ENCODE data around the gene RTEL1. TPM values are rescaled to one million over a fixed set of nuclear protein-coding genes. Genes with fewer than 3 reads are reported as not detected.
"Not testable (repeated sequence)": the region's sequence is repeated elsewhere in the genome, so short reads cannot be mapped to it uniquely, and the experiment has no call there.

The RTEL1 gene
- total RNA-seq, 3 donors from 2014 or later = 50.6 to 67.7 (median 62.3) TPM

DNA sequence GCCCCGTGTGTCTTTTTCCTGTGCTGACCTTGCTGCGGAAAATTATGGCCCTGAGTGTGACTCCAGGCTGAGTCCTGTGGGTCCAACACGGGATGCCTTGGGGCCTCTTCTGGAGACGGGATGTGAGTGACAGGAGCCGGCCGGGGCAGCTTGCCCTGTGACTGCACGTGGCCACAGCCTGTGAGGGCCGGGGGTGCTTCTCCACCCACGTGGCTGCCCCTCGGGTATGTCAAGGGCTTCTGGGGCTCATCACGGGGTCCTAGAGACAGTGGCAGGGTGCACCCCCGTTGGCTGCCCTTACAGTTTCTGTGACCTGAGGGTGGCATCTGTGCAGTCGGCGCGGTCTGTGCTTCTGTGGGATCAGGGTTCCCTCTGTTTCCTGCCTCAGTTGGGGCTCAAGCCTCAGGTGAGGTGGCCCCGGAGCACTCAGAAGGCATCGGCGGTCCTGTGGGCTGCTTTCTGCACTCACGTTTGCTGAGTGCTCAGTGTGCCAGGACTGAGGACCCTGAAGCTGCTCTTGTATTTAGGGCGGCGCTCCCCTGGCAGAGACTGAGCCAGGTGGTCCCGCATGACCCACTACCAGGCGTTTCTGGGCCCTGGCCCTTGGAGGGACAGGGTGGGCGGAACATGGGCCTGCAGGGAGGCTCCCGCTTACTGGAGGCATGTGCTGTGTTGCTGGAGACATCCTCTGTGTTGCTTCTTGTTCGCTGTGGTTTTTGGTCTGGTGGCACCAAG lies 5.4 kb downstream of the RTEL1 start:
- H3K4me3 Mint-ChIP-seq = no peak overlapping the region
- ATAC-seq = no peak

GRCh38 chr20:63664143-63664851 lies 6.2 kb downstream of the RTEL1 start:
- no peak for DNase-seq
- no peak for ATAC-seq
- Mint-ChIP-seq H3K9me3 (no peaks in the 10 kb centered on the region), H3K27me3 (ENCODE audit: low read depth) (no peaks in the 10 kb centered on the region), H3K4me1 (ENCODE audit: low read depth) (peaks cover 4% of the 10 kb centered on the region), H3K4me3 (no peak overlapping the region), H3K36me3 (ENCODE audit: insufficient read depth) (peaks cover 19% of the 10 kb centered on the region)

More for the DNA sequence above, 5.4 kb downstream of the RTEL1 start:
- Mint-ChIP-seq H3K4me1 (ENCODE audit: low read depth) (peaks cover 7% of the 10 kb centered on the region), H3K27me3 (ENCODE audit: low read depth) (no peaks in the 10 kb centered on the region), H3K9me3 (no peaks in the 10 kb centered on the region), H3K36me3 (ENCODE audit: insufficient read depth) (peaks cover 19% of the 10 kb centered on the region)
- no peak for DNase-seq

- H3K27me3 Mint-ChIP-seq (ENCODE audit: low read depth) = no peaks in the 10 kb centered on the region
- no peaks in the 10 kb centered on the region for H3K4me1 Mint-ChIP-seq (ENCODE audit: low read depth)
- H3K9me3 Mint-ChIP-seq = no peaks in the 10 kb centered on the region
- DNase-seq (no peak), ATAC-seq (no peak)
- H3K36me3 Mint-ChIP-seq (ENCODE audit: insufficient read depth) = peaks cover 19% of the 10 kb centered on the region
- H3K4me3 Mint-ChIP-seq = no peak overlapping the region
Observed at GRCh38 chr20:63664861-63665594, 6.9 kb downstream of the RTEL1 start.

DNA sequence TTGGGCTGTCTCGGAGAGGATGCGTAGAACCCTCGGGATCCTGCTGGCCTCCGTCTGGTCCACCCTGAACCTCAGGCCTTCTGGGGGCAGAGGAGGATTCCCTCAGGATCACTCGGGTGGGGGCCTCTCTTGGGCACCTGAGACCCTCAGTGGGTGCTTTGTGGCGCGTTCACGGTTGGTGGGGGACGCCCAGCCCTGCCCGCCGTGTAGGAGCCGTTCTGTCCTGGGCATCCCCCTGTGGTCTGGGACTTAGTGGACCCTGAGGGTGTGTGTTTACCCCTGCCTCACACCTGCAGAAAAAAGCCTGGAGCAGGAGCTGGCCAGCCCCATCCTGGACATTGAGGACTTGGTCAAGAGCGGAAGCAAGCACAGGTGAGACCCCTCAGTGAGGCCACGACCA lies 7.6 kb downstream of the RTEL1 start:
- Mint-ChIP-seq H3K36me3 (ENCODE audit: insufficient read depth) (peaks cover 22% of the 10 kb centered on the region), H3K4me3 (no peak overlapping the region), H3K4me1 (ENCODE audit: low read depth) (no peaks in the 10 kb centered on the region), H3K9me3 (no peaks in the 10 kb centered on the region), H3K27me3 (ENCODE audit: low read depth) (no peaks in the 10 kb centered on the region)
- no peak for DNase-seq
- ATAC-seq = no peak

GRCh38 chr20:63667858-63668257 lies 9.7 kb downstream of the RTEL1 start:
- DNase-seq (no peak), ATAC-seq (no peak)
- H3K9me3 Mint-ChIP-seq = no peaks in the 10 kb centered on the region
- H3K27me3 Mint-ChIP-seq (ENCODE audit: low read depth) = no peaks in the 10 kb centered on the region
- H3K36me3 Mint-ChIP-seq (ENCODE audit: insufficient read depth) = peaks cover 20% of the 10 kb centered on the region
- H3K4me3 Mint-ChIP-seq = no peak overlapping the region
- no peaks in the 10 kb centered on the region for H3K4me1 Mint-ChIP-seq (ENCODE audit: low read depth)

DNA sequence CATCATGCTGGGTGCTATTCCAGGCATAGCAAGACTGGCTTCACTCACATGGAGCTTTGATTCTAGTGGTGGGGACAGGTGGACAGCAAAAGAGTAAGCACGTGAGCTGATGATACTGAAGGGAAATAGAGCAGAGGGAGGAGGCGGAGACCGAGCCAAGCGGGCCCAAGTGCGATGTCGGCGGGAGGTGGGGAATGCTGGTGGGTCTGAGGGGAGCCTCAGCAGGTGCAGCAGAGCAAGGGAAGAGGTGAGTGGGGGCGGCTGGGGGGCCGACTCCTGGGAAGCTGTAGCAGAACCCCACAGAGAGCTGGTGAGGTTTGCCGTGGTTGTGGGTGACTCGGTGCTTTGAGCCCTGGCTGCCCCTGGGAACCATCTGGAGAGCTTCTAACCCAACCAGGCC lies 10.2 kb downstream of the RTEL1 start:
- Mint-ChIP-seq H3K4me1 (ENCODE audit: low read depth) (no peaks in the 10 kb centered on the region), H3K36me3 (ENCODE audit: insufficient read depth) (peaks cover 20% of the 10 kb centered on the region), H3K9me3 (no peaks in the 10 kb centered on the region), H3K27me3 (ENCODE audit: low read depth) (no peaks in the 10 kb centered on the region), H3K4me3 (no peak overlapping the region)
- ATAC-seq = no peak
- no peak for DNase-seq

DNA sequence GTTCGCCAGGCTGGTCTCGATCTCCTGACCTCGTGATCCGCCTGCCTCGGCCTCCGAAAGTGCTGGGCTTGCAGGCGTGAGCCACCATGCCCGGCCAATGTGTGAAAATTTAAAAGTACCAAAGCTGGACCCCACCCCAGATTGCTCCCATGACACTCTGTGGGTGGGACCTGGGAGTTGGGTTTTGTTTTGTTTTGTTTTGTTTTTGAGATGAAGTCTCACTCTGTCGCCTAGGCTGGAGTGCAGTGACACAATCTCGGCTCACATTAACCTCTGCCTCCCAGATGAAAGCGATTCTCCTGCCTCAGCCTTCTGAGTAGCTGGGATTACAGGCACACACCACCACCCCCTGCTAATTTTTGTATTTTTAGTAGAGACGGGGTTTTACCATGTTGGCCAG lies 13.6 kb downstream of the RTEL1 start:
- H3K27me3 Mint-ChIP-seq (ENCODE audit: low read depth); ATAC-seq; H3K4me1 Mint-ChIP-seq (ENCODE audit: low read depth); DNase-seq; H3K4me3 Mint-ChIP-seq; H3K9me3 Mint-ChIP-seq: not testable (repeated sequence)
- peaks cover 14% of the 10 kb centered on the region for H3K36me3 Mint-ChIP-seq (ENCODE audit: insufficient read depth)

GRCh38 chr20:63672666-63673065 lies 14.6 kb downstream of the RTEL1 start:
- no peaks in the 10 kb centered on the region for H3K4me1 Mint-ChIP-seq (ENCODE audit: low read depth)
- H3K4me3 Mint-ChIP-seq = no peak overlapping the region
- ATAC-seq (no peak), DNase-seq (no peak)
- peaks cover 15% of the 10 kb centered on the region for H3K36me3 Mint-ChIP-seq (ENCODE audit: insufficient read depth)
- no peaks in the 10 kb centered on the region for H3K27me3 Mint-ChIP-seq (ENCODE audit: low read depth)
- no peaks in the 10 kb centered on the region for H3K9me3 Mint-ChIP-seq

DNA sequence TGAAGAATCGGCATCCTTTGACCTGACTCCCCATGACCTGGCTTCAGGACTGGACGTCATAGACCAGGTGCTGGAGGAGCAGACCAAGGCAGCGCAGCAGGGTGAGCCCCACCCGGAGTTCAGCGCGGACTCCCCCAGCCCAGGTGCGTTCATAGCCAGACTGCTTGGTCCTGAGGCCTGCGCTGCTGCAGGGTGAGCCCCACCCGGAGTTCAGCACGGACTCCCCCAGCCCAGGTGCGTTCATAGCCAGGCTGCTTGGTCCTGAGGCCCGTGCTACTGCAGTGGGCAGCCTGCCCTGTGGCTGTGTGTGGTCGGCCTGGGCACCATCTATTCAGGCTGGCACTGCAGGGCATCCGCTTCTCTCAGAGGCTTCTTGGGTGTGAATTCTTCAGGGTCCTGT lies 15.8 kb downstream of the RTEL1 start:
- H3K36me3 Mint-ChIP-seq (ENCODE audit: insufficient read depth) = peaks cover 13% of the 10 kb centered on the region
- no peaks in the 10 kb centered on the region for H3K4me1 Mint-ChIP-seq (ENCODE audit: low read depth)
- H3K27me3 Mint-ChIP-seq (ENCODE audit: low read depth) = no peaks in the 10 kb centered on the region
- DNase-seq (no peak), ATAC-seq (no peak)
- no peaks in the 10 kb centered on the region for H3K9me3 Mint-ChIP-seq
- H3K4me3 Mint-ChIP-seq = no peak overlapping the region

DNA sequence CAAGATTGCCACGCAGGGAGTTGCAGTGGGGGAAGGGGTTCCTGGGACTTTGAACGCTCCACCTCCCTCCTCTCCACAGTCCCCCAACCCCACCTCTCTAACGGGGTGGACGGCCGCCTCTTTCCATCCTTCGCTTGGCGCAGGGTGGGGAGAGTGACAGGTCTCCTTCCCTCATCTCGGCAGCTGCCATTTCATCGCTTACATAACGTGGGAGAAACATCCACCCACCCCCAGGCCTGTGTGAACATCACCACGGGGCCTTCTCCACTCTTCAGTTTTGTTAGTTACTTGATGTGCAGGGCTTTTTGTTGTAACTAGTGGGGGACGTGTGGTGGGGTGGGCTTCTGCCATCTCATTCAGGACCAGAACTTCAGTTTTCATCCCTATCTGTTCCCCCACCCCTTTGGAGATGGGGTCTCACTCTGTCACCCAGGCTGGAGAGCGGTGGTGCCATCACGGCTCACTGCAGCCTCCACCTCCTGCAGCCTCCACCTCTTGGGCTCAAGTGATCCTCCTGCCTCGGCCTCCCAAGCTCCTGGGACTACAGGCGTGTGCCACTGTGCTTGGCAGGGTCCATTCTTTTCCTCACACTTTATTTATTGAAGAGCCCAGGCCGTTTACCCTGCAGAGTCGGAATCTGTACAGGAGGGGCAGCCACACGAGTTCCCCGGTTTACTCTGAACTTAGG lies 17.7 kb downstream of the RTEL1 start:
- DNase-seq (no peak), ATAC-seq (no peak)
- H3K4me1 Mint-ChIP-seq (ENCODE audit: low read depth) = no peaks in the 10 kb centered on the region

DNA sequence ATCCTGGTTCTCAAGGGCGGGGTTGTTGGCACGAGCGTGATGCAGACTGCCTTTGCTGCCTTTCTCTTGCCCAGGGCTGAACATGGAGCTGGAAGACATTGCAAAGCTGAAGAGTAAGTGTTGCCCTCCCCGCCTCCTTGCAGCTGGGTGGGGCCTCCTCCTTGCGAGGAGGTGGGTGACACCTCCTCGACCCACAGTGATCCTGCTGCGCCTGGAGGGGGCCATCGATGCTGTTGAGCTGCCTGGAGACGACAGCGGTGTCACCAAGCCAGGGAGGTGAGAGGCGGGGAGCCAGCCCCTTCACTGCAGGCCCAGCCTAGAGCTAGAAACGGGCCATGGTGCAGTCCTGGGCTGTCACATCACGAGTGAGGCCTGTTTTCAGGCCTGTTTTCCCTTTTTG lies 20.0 kb downstream of the RTEL1 start:
- no peaks in the 10 kb centered on the region for H3K4me1 Mint-ChIP-seq (ENCODE audit: low read depth)
- no peaks in the 10 kb centered on the region for H3K27me3 Mint-ChIP-seq (ENCODE audit: low read depth)
- no peak for ATAC-seq
- DNase-seq = no peak
- no peaks in the 10 kb centered on the region for H3K9me3 Mint-ChIP-seq
- H3K4me3 Mint-ChIP-seq = no peak overlapping the region
- H3K36me3 Mint-ChIP-seq (ENCODE audit: insufficient read depth) = peaks cover 9% of the 10 kb centered on the region

More for the DNA sequence above, 17.7 kb downstream of the RTEL1 start:
- H3K9me3 Mint-ChIP-seq = no peaks in the 10 kb centered on the region
- H3K36me3 Mint-ChIP-seq (ENCODE audit: insufficient read depth) = peaks cover 11% of the 10 kb centered on the region
- H3K27me3 Mint-ChIP-seq (ENCODE audit: low read depth) = no peaks in the 10 kb centered on the region
- H3K4me3 Mint-ChIP-seq = no peak overlapping the region

DNA sequence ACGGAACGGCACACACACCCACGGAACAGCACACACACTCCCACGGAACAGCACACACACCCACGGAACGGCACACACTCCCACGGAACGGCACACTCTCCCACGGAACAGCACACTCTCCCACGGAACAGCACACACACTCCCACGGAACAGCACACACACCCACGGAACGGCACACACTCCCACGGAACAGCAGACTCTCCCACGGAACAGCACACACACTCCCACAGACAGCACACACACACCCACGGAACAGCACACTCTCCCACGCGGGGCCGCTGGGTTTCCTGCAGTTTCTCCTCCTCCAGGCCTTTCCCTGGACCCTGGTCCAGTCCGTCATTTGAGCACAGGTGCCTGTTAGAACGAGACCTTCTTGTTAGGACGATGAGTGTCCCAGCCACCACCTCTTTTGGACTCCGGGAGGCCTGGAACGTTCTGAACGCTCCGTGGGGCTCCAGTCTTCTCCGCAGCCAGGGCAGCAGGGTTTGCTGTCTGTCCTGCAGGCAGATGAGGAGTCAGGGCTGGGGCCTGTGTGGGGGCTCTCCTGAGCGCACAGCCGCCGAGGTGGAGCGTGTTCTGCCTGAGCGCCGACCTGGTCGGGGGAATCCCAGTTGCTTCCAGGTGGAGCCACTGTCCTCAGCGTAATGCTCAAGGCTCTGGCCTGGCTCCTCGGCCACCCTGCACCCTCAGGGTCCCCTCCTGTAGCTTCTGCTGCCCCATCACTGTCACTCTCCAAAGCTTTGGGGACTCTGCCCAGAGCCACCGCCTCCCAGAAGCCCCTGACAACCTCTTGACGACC lies 20.8 kb downstream of the RTEL1 start:
- H3K36me3 Mint-ChIP-seq (ENCODE audit: insufficient read depth) = peaks cover 8% of the 10 kb centered on the region
- H3K4me3 Mint-ChIP-seq = no peak overlapping the region
- ATAC-seq (no peak), DNase-seq (no peak)
- H3K27me3 Mint-ChIP-seq (ENCODE audit: low read depth) = no peaks in the 10 kb centered on the region
- H3K9me3 Mint-ChIP-seq = no peaks in the 10 kb centered on the region
- H3K4me1 Mint-ChIP-seq (ENCODE audit: low read depth) = peaks cover 5% of the 10 kb centered on the region

GRCh38 chr20:63679799-63680305 lies 21.7 kb downstream of the RTEL1 start:
- DNase-seq (no peak), ATAC-seq (no peak)
- Mint-ChIP-seq H3K27me3 (ENCODE audit: low read depth) (no peaks in the 10 kb centered on the region), H3K4me1 (ENCODE audit: low read depth) (peaks cover 5% of the 10 kb centered on the region), H3K9me3 (no peaks in the 10 kb centered on the region), H3K36me3 (ENCODE audit: insufficient read depth) (peaks cover 8% of the 10 kb centered on the region), H3K4me3 (no peak overlapping the region)

All from activated T-cell treated with anti-CD3 and anti-CD28 coated beads, Interleukin-2, amount 50 U/mL, for 4 hours (primary cell).